Measurements from ENCODE around the gene EMILIN2. TPM values are rescaled to one million over a fixed set of nuclear protein-coding genes. Genes with fewer than 3 reads are reported as not detected.
A peak's percentile ranks its signal among the peaks of the same experiment; 100 is the strongest.
"Not testable (repeated sequence)": the region's sequence is repeated elsewhere in the genome, so short reads cannot be mapped to it uniquely, and the experiment has no call there.

Gene EMILIN2
- total RNA-seq, 1 donor from 2014 or later = 29.6 TPM

GRCh38 chr18:2857491-2858131 is 10.8 kb downstream of the EMILIN2 start:
- peak overlapping the region; percentile 75 for H3K27ac Mint-ChIP-seq (ENCODE audit: unreplicated experiment)
- no peaks in the 10 kb centered on the region for H3K4me1 ChIP-seq (ENCODE audit: insufficient read depth, low read length)
- no peaks in the 10 kb centered on the region for H3K9me3 ChIP-seq (ENCODE audit: insufficient read depth, low read depth, low read length)
- H3K36me3 Mint-ChIP-seq (ENCODE audit: low read depth, unreplicated experiment) = peaks cover 11% of the 10 kb centered on the region
- peak overlapping the region; percentile 49 for H3K4me2 ChIP-seq (ENCODE audit: low read length)
- no peaks in the 10 kb centered on the region for H3K27me3 Mint-ChIP-seq (ENCODE audit: low read depth, unreplicated experiment)
- DNase-seq (ENCODE audit: low read depth) = peak; percentile 16
- TF ChIP-seq EZH2 (IDR thresholded peaks at IDR 0.05; ENCODE audit: insufficient read depth, low read length) (no peak), CTCF (IDR thresholded peaks at IDR 0.05; ENCODE audit: insufficient read depth, low read depth, low read length) (no peak)
- no peak overlapping the region for H2AFZ ChIP-seq (ENCODE audit: low read depth, low read length)
- H3K9me3 Mint-ChIP-seq (ENCODE audit: unreplicated experiment) = peaks cover 8% of the 10 kb centered on the region
- H3K4me3 ChIP-seq (ENCODE audit: insufficient read depth, low read depth, low read length) = peak overlapping the region; percentile 3
- no peaks in the 10 kb centered on the region for H3K36me3 ChIP-seq (ENCODE audit: insufficient read depth, low read length)
- peaks cover 29% of the 10 kb centered on the region for H3K4me1 Mint-ChIP-seq (ENCODE audit: low read depth, unreplicated experiment)
- no peaks in the 10 kb centered on the region for H3K27me3 ChIP-seq (ENCODE audit: insufficient read depth, low read length)
- no peak for FAIRE-seq
- no peaks in the 10 kb centered on the region for H4K20me1 ChIP-seq (ENCODE audit: insufficient read depth, low read length)
- no peaks in the 10 kb centered on the region for H3K79me2 ChIP-seq (ENCODE audit: insufficient read depth, low read length)
- no peak overlapping the region for H3K27ac ChIP-seq (ENCODE audit: low read depth, low read length)
- no peak overlapping the region for H3K9ac ChIP-seq (ENCODE audit: low read length)
- no peak overlapping the region for H3K4me3 Mint-ChIP-seq (ENCODE audit: unreplicated experiment)

GRCh38 chr18:2860397-2860796 is 13.6 kb downstream of the EMILIN2 start:
- not testable (repeated sequence) for H2AFZ ChIP-seq (ENCODE audit: low read depth, low read length); H3K27me3 Mint-ChIP-seq (ENCODE audit: low read depth, unreplicated experiment); H3K27ac Mint-ChIP-seq (ENCODE audit: unreplicated experiment); FAIRE-seq; H3K36me3 ChIP-seq (ENCODE audit: insufficient read depth, low read length); H3K4me2 ChIP-seq (ENCODE audit: low read length); H3K27me3 ChIP-seq (ENCODE audit: insufficient read depth, low read length); H3K9me3 ChIP-seq (ENCODE audit: insufficient read depth, low read depth, low read length); H3K9ac ChIP-seq (ENCODE audit: low read length); H3K4me3 ChIP-seq (ENCODE audit: insufficient read depth, low read depth, low read length); H3K4me3 Mint-ChIP-seq (ENCODE audit: unreplicated experiment); H3K79me2 ChIP-seq (ENCODE audit: insufficient read depth, low read length); H4K20me1 ChIP-seq (ENCODE audit: insufficient read depth, low read length); DNase-seq (ENCODE audit: low read depth); H3K27ac ChIP-seq (ENCODE audit: low read depth, low read length); H3K4me1 ChIP-seq (ENCODE audit: insufficient read depth, low read length)
- peaks cover 15% of the 10 kb centered on the region for H3K36me3 Mint-ChIP-seq (ENCODE audit: low read depth, unreplicated experiment)
- peaks cover 18% of the 10 kb centered on the region for H3K4me1 Mint-ChIP-seq (ENCODE audit: low read depth, unreplicated experiment)
- peaks cover 11% of the 10 kb centered on the region for H3K9me3 Mint-ChIP-seq (ENCODE audit: unreplicated experiment)

GRCh38 chr18:2863997-2864396 is 17.2 kb downstream of the EMILIN2 start:
- Mint-ChIP-seq H3K9me3 (ENCODE audit: unreplicated experiment) (peaks cover 14% of the 10 kb centered on the region), H3K36me3 (ENCODE audit: low read depth, unreplicated experiment) (peaks cover 23% of the 10 kb centered on the region)
- not testable (repeated sequence) for FAIRE-seq; H3K36me3 ChIP-seq (ENCODE audit: insufficient read depth, low read length); H3K27ac ChIP-seq (ENCODE audit: low read depth, low read length); H3K4me1 Mint-ChIP-seq (ENCODE audit: low read depth, unreplicated experiment); H3K79me2 ChIP-seq (ENCODE audit: insufficient read depth, low read length); H3K4me3 ChIP-seq (ENCODE audit: insufficient read depth, low read depth, low read length); H3K9ac ChIP-seq (ENCODE audit: low read length); H3K4me3 Mint-ChIP-seq (ENCODE audit: unreplicated experiment); DNase-seq (ENCODE audit: low read depth); H3K27ac Mint-ChIP-seq (ENCODE audit: unreplicated experiment); H3K4me1 ChIP-seq (ENCODE audit: insufficient read depth, low read length); H3K27me3 Mint-ChIP-seq (ENCODE audit: low read depth, unreplicated experiment); H2AFZ ChIP-seq (ENCODE audit: low read depth, low read length); H3K9me3 ChIP-seq (ENCODE audit: insufficient read depth, low read depth, low read length); H4K20me1 ChIP-seq (ENCODE audit: insufficient read depth, low read length); H3K27me3 ChIP-seq (ENCODE audit: insufficient read depth, low read length); H3K4me2 ChIP-seq (ENCODE audit: low read length)

GRCh38 chr18:2866465-2866864 is 19.7 kb downstream of the EMILIN2 start:
- H3K9ac ChIP-seq (ENCODE audit: low read length); DNase-seq (ENCODE audit: low read depth); H3K27me3 ChIP-seq (ENCODE audit: insufficient read depth, low read length); H3K9me3 Mint-ChIP-seq (ENCODE audit: unreplicated experiment); H3K79me2 ChIP-seq (ENCODE audit: insufficient read depth, low read length); H3K4me3 ChIP-seq (ENCODE audit: insufficient read depth, low read depth, low read length); H3K4me1 ChIP-seq (ENCODE audit: insufficient read depth, low read length); H3K4me1 Mint-ChIP-seq (ENCODE audit: low read depth, unreplicated experiment); H4K20me1 ChIP-seq (ENCODE audit: insufficient read depth, low read length); H3K36me3 ChIP-seq (ENCODE audit: insufficient read depth, low read length); H3K4me2 ChIP-seq (ENCODE audit: low read length); FAIRE-seq; H3K27ac ChIP-seq (ENCODE audit: low read depth, low read length); H3K9me3 ChIP-seq (ENCODE audit: insufficient read depth, low read depth, low read length); H3K4me3 Mint-ChIP-seq (ENCODE audit: unreplicated experiment); H3K27me3 Mint-ChIP-seq (ENCODE audit: low read depth, unreplicated experiment); H2AFZ ChIP-seq (ENCODE audit: low read depth, low read length); H3K27ac Mint-ChIP-seq (ENCODE audit: unreplicated experiment): not testable (repeated sequence)
- peaks cover 16% of the 10 kb centered on the region for H3K36me3 Mint-ChIP-seq (ENCODE audit: low read depth, unreplicated experiment)

Data from astrocyte (in vitro differentiated cells and primary cell).